Memory B cell (primary cell): ENCODE measurements around the gene PRPF40A.

Experiments used
- ATAC-seq: fragments of 150-1000 bp; cut with Tn5 transposase; 2 replicates; pipeline ENCODE4 v1.10.0; 2021; ENCODE audit warnings: low read depth, mild to moderate bottlenecking, moderate library complexity
- DNase-seq, 2 donors: peaks; one replicate each; pipeline ENCODE4 v3.0.0; 2022; ENCODE audit warnings: low spot score in 2 of 2
- H3K27ac Mint-ChIP-seq: one replicate; pipeline ENCODE4 v1.8.0; 2022; ENCODE audit warnings: mild to moderate bottlenecking, moderate library complexity, mixed read lengths
- H3K27me3 Mint-ChIP-seq: one replicate; pipeline ENCODE4 v1.8.0; 2022; ENCODE audit warnings: mixed read lengths
- H3K36me3 Mint-ChIP-seq: one replicate; pipeline ENCODE4 v1.8.0; 2022; ENCODE audit warnings: mild to moderate bottlenecking, mixed read lengths
- H3K4me1 Mint-ChIP-seq: one replicate; pipeline ENCODE4 v1.8.0; 2022; ENCODE audit warnings: mixed read lengths
- H3K4me3 Mint-ChIP-seq: one replicate; pipeline ENCODE4 v1.8.0; 2022; ENCODE audit warnings: mild to moderate bottlenecking, moderate library complexity, mixed read lengths
- H3K9me3 Mint-ChIP-seq: one replicate; pipeline ENCODE4 v1.8.0; 2022; ENCODE audit warnings: mixed read lengths

The PRPF40A gene

DNA sequence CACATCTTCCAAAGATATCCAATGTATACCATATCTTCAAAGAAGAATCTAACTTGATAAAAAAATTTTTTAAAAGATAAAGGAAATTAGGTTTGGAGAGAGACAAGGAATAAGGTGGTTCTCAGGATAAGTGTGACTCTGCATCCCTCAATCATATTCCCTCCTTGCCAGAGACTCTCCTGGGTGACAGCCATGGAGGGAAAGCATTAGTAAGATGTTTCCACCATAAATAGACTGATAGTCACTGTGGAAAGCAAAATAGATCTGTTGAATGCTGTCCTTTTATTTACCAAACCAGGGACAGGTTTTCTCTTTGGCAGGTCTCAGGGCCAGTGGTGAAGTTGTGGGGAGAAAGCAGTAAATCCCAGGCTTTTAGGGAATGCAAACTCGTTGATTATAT, 107.6 kb downstream of the PRPF40A start:
- DNase-seq: no peak
- H3K27me3 Mint-ChIP-seq: no peaks in the 10 kb centered on the region
- peaks cover 18% of the 10 kb centered on the region for H3K4me1 Mint-ChIP-seq
- no peaks in the 10 kb centered on the region for H3K9me3 Mint-ChIP-seq
- no peaks in the 10 kb centered on the region for H3K36me3 Mint-ChIP-seq
- no peak overlapping the region for H3K27ac Mint-ChIP-seq
- H3K4me3 Mint-ChIP-seq: no peak overlapping the region
- no peak for ATAC-seq

DNA sequence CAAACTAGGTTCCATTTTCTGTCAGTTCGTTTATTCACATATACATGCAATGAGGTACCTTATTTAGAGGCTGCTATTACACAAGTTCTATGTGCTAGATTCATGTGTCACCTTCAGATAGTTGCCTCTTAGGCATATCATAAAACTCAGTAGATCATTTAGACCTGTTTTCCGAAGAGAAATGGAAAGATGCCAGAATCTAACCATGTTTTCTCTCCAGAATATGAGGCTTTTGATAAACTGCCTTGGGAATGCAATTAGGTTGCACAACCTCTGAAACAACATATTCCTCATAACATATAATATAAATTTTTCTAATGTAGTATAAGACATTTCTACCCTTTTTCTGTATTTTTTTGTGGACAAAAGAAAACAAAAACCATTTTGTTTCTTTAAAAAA, 108.1 kb downstream of the PRPF40A start:
- ATAC-seq (no peak), DNase-seq (no peak)
- no peak overlapping the region for H3K4me3 Mint-ChIP-seq
- H3K9me3 Mint-ChIP-seq: no peaks in the 10 kb centered on the region
- H3K27ac Mint-ChIP-seq: no peak overlapping the region
- H3K36me3 Mint-ChIP-seq: no peaks in the 10 kb centered on the region
- H3K27me3 Mint-ChIP-seq: no peaks in the 10 kb centered on the region
- peaks cover 18% of the 10 kb centered on the region for H3K4me1 Mint-ChIP-seq

DNA sequence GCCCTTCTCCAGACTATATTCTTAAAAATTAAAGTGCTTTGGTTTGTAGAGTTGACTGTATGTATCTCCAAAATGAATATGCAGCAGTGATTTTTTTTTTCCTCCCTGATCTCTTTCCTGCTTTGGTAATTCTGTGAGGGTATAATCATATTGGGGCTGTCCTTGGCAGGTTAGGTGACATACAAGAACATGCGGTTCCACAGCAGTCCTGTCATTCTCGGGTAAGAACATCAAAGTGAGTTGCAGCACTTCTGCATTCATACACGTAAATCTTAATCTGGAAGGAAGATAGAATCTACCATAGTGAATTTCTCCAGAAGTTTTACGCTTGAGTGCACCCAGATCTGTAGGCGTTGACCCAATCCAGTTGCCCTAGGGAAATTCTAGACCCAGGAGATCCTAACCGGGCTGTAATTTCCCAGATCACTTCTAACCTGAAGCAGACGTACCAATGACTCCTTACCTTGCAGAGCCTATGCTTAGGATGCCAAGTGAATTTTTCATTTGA, 109.4 kb downstream of the PRPF40A start:
- no peak for DNase-seq
- H3K9me3 Mint-ChIP-seq: no peaks in the 10 kb centered on the region
- peaks cover 12% of the 10 kb centered on the region for H3K4me1 Mint-ChIP-seq
- H3K27ac Mint-ChIP-seq: no peak overlapping the region
- no peak for ATAC-seq
- H3K36me3 Mint-ChIP-seq: no peaks in the 10 kb centered on the region
- no peaks in the 10 kb centered on the region for H3K27me3 Mint-ChIP-seq
- no peak overlapping the region for H3K4me3 Mint-ChIP-seq

DNA sequence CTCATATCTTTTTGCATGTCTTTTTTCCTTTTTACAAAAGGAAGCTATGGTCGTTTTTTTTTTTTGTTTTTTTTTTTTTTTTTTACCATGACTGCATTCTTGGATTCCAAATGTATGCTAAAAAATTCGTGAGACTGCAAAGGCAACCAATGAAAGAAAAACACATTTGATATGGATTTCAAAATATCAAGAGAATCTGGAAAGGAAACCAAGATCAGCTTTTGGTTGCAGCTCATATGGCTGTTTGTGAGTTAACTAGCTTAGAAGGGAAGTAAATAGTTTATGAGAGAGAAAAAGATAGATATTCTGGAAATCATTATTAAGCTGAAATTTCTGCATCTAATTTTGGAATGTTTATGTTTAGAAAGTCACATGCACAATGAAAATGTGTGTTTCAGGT, 110.3 kb downstream of the PRPF40A start:
- Mint-ChIP-seq H3K36me3 (no peaks in the 10 kb centered on the region), H3K9me3 (no peaks in the 10 kb centered on the region), H3K27ac (no peak overlapping the region), H3K27me3 (no peaks in the 10 kb centered on the region), H3K4me3 (no peak overlapping the region), H3K4me1 (peaks cover 5% of the 10 kb centered on the region)
- DNase-seq: no peak
- ATAC-seq: no peak

DNA sequence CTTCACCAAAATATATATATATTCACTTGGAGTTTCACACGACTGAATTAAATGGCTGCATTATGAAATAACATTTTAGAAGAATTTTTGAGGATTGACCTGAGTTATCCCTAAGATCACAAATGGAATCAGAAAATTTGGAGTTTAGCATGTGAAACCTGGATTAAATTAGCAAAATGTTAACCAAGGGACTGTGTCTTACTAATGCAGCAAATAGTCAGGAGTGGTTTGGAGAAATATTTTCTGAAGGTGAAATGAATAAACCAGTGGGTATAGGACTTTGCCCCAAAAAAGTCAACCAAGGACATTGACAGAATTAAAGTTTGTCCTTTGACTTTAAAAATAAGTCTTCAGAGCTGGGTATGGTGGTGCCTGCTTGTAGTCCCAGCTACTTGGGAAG, 111.2 kb downstream of the PRPF40A start:
- Mint-ChIP-seq H3K9me3 (no peaks in the 10 kb centered on the region), H3K4me3 (no peak overlapping the region), H3K36me3 (no peaks in the 10 kb centered on the region), H3K27me3 (no peaks in the 10 kb centered on the region), H3K27ac (no peak overlapping the region), H3K4me1 (no peaks in the 10 kb centered on the region)
- no peak for ATAC-seq
- DNase-seq: no peak

DNA sequence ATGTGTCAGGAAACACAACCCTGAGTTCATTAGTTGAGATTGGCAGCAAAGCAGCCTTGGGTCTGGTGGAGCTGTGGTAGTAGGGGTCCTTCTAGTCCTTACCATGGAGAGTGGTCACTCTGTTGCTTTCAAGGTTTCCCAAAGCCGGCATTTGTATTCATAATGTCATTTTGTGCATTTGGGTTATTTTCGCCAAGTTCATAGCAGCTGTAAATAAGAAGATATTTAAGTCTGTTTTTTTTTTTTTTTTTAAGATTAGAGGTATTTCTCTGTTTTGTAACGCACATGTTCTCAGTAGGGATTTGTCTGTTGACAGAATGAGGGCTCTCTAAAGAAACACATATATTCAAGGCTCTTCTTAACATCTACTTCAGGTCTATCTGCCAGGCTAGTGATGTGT, 114.1 kb downstream of the PRPF40A start:
- no peak overlapping the region for H3K27ac Mint-ChIP-seq
- no peaks in the 10 kb centered on the region for H3K4me1 Mint-ChIP-seq
- no peaks in the 10 kb centered on the region for H3K27me3 Mint-ChIP-seq
- ATAC-seq: no peak
- no peaks in the 10 kb centered on the region for H3K9me3 Mint-ChIP-seq
- no peaks in the 10 kb centered on the region for H3K36me3 Mint-ChIP-seq
- DNase-seq: no peak
- H3K4me3 Mint-ChIP-seq: no peak overlapping the region

DNA sequence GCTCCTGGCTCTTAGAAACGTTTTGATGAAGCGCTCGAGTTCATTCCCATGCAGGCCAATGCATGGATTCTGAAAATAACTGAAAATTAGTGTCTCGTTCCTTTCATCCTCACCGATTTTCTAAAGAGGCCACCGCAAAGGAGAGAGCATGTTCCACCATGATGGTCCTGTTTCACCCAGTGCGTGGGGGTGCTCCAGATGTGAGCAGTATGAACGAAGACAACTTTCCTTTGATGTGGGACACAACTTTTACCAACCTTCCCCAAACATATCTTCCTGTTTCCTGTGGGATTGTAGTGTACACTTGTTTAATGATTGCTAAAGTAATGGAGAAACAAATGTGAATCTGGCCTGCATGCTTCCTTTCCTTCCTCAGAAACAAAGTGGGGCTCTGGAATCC, 114.5 kb downstream of the PRPF40A start:
- H3K4me3 Mint-ChIP-seq: no peak overlapping the region
- H3K27me3 Mint-ChIP-seq: no peaks in the 10 kb centered on the region
- no peaks in the 10 kb centered on the region for H3K9me3 Mint-ChIP-seq
- H3K27ac Mint-ChIP-seq: no peak overlapping the region
- DNase-seq (no peak), ATAC-seq (no peak)
- no peaks in the 10 kb centered on the region for H3K36me3 Mint-ChIP-seq
- H3K4me1 Mint-ChIP-seq: no peaks in the 10 kb centered on the region
